Measurements from ENCODE around the gene CST7.

CST7 gene

DNA sequence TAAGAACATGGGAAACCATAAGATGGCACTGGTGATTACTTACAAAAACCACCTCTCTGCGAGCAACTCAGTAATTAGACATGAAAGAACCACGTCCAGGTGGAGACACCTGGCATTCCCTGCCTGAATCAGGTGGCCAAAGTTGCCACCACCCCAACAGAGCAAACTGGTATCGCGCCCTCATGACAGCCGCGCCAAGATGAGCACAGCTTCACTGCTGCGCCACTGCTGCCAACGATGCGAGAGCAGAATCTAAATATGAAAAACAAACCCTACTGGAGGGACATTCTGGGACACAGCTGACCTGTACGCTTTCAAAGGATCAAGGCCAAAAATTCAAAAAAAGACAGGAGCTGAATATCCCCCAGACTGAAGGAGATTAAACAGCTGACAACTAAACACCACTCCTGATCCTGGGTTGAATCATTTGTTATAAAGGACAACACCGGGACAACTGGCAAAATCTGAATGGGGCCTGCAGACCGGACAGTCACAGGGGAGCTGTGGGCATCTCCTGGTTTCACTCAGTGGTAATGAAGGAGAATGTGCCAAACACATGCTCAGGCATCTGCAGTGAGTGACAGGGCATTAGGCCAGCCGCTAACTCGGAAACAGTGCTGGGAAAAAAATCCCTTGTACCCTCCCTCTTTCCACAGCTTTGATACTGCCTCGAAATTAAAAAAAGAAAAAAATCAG is 17.4 kb downstream of the CST7 start:
- no peak for ATAC-seq (ENCODE audit: insufficient read depth, low read depth)
- H3K36me3 ChIP-seq (ENCODE audit: insufficient read depth, low read length): peaks cover 99% of the 10 kb centered on the region
- H3K4me2 ChIP-seq (ENCODE audit: insufficient read depth, low read length): no peak overlapping the region
- H3K9ac ChIP-seq (ENCODE audit: low read depth, low read length): no peak overlapping the region
- H3K9me3 ChIP-seq (ENCODE audit: insufficient read depth, low read length, severe bottlenecking): no peaks in the 10 kb centered on the region
- no peak overlapping the region for H3K27ac ChIP-seq (ENCODE audit: low read length)
- H3K79me2 ChIP-seq (ENCODE audit: insufficient read depth, low read length): no peaks in the 10 kb centered on the region
- no peaks in the 10 kb centered on the region for H3K4me1 ChIP-seq (ENCODE audit: insufficient read depth, low read length)
- TF ChIP-seq, protein P1, sequence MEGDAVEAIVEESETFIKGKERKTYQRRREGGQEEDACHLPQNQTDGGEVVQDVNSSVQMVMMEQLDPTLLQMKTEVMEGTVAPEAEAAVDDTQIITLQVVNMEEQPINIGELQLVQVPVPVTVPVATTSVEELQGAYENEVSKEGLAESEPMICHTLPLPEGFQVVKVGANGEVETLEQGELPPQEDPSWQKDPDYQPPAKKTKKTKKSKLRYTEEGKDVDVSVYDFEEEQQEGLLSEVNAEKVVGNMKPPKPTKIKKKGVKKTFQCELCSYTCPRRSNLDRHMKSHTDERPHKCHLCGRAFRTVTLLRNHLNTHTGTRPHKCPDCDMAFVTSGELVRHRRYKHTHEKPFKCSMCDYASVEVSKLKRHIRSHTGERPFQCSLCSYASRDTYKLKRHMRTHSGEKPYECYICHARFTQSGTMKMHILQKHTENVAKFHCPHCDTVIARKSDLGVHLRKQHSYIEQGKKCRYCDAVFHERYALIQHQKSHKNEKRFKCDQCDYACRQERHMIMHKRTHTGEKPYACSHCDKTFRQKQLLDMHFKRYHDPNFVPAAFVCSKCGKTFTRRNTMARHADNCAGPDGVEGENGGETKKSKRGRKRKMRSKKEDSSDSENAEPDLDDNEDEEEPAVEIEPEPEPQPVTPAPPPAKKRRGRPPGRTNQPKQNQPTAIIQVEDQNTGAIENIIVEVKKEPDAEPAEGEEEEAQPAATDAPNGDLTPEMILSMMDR (IDR thresholded peaks at IDR 0.05; ENCODE audit: borderline replicate concordance, extremely low read depth, low read length, poor library complexity, severe bottlenecking): no peak
- no peak for TF ChIP-seq EZH2 (IDR thresholded peaks at IDR 0.05; ENCODE audit: borderline replicate concordance, low read depth, low read length, severe bottlenecking)
- 0 out of 2 replicates have a peak, but pooled peaks cover 5% of the 10 kb centered on the region for H4K20me1 ChIP-seq (ENCODE audit: insufficient read depth, low read length)
- H3K4me3 ChIP-seq (ENCODE audit: low read depth in 1 of 2, low read length in 2 of 2): no peak overlapping the region
- no peaks in the 10 kb centered on the region for H3K27me3 ChIP-seq (ENCODE audit: insufficient read depth, low read length, poor library complexity)
- no peak overlapping the region for H2AFZ ChIP-seq (ENCODE audit: low read depth, low read length)
- peak; percentile 2 for DNase-seq

DNA sequence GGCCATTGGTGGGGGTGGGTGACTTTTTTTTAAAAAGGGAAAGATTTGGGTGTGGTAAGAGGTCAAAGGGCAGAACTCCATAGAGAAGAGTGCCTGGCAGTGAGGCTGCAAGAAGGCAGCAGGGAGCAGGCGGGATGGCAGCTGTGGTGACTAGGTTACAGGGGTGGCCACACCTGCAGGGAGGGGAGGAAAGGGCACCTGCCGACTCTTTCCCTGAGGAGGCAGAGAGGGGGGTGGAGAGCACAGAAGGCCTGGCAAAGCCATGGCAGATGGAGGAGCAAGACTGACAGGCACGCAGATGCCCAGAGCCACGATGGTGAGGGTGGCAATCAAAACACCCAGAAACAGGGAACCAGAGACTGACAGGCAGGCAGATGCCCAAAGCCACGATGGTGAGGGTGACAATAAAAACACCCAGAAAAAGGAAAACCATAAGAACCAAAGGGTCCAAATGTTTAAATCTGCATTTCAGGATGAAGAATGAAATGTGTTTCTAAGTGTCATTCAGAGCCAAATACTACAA is 19.3 kb downstream of the CST7 start:
- TF ChIP-seq, protein P1 (IDR thresholded peaks at IDR 0.05; ENCODE audit: borderline replicate concordance, extremely low read depth, low read length, poor library complexity, severe bottlenecking): no peak
- no peak for TF ChIP-seq EZH2 (IDR thresholded peaks at IDR 0.05; ENCODE audit: borderline replicate concordance, low read depth, low read length, severe bottlenecking)
- no peak overlapping the region for H3K9ac ChIP-seq (ENCODE audit: low read depth, low read length)
- no peak overlapping the region for H3K4me2 ChIP-seq (ENCODE audit: insufficient read depth, low read length)
- DNase-seq (peak; percentile 1), ATAC-seq (ENCODE audit: insufficient read depth, low read depth) (no peak)
- no peaks in the 10 kb centered on the region for H3K9me3 ChIP-seq (ENCODE audit: insufficient read depth, low read length, severe bottlenecking)
- peaks cover 6% of the 10 kb centered on the region; the same call in 1 of the 2 replicates for H4K20me1 ChIP-seq (ENCODE audit: insufficient read depth, low read length)
- no peaks in the 10 kb centered on the region for H3K4me1 ChIP-seq (ENCODE audit: insufficient read depth, low read length)
- peaks cover 99% of the 10 kb centered on the region for H3K36me3 ChIP-seq (ENCODE audit: insufficient read depth, low read length)
- H3K4me3 ChIP-seq (ENCODE audit: low read depth in 1 of 2, low read length in 2 of 2): no peak overlapping the region
- H3K79me2 ChIP-seq (ENCODE audit: insufficient read depth, low read length): no peaks in the 10 kb centered on the region
- H3K27me3 ChIP-seq (ENCODE audit: insufficient read depth, low read length, poor library complexity): no peaks in the 10 kb centered on the region
- no peak overlapping the region for H3K27ac ChIP-seq (ENCODE audit: low read length)
- H2AFZ ChIP-seq (ENCODE audit: low read depth, low read length): no peak overlapping the region

DNA sequence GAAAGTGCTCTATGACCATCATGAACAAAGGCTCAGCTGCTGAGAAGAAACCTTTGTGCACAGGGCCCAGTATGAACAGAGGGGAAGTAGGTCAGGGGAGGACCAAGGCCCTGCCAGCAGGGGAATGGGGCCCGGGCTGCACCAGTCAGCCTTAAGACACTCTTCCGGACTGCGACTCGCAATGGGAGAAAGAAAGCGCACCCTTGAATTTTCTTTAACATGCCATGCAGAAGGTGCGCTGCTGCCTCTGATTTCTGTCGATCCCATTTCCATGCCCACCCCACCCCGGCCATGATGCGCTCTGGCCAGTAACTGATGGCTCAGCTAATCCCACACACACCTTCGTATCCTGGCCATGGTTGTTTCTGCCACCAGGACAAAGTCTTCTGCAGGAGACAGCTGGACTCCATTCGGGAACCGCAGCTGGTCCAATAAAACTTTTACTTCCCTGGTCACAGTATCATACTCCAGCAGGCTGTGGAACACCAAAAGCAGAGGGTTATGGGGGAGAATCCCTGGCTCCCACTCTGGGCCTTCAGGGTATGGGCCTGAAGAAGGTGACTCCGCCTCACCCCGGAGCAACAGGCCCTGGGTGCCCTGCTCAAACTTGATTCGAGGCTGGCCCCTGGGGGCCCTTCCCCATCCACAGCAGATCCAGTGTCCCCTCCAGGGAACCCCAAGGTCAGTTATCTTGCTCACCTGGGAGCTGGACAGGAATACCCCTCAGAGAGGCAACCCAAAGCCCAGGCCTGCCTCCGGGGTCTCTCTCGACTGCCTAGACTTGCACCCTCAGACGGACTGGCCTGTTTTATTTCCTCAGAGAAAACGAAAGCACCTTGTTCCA is 20.3 kb downstream of the CST7 start:
- H4K20me1 ChIP-seq (ENCODE audit: insufficient read depth, low read length): peaks cover 8% of the 10 kb centered on the region; the same call in 1 of the 2 replicates
- no peak overlapping the region for H2AFZ ChIP-seq (ENCODE audit: low read depth, low read length)
- no peaks in the 10 kb centered on the region for H3K4me1 ChIP-seq (ENCODE audit: insufficient read depth, low read length)
- no peak for TF ChIP-seq EZH2 (IDR thresholded peaks at IDR 0.05; ENCODE audit: borderline replicate concordance, low read depth, low read length, severe bottlenecking)
- TF ChIP-seq, protein P1 (IDR thresholded peaks at IDR 0.05; ENCODE audit: borderline replicate concordance, extremely low read depth, low read length, poor library complexity, severe bottlenecking): no peak
- no peaks in the 10 kb centered on the region for H3K9me3 ChIP-seq (ENCODE audit: insufficient read depth, low read length, severe bottlenecking)
- no peak overlapping the region for H3K4me2 ChIP-seq (ENCODE audit: insufficient read depth, low read length)
- H3K4me3 ChIP-seq (ENCODE audit: low read depth in 1 of 2, low read length in 2 of 2): no peak overlapping the region
- ATAC-seq (ENCODE audit: insufficient read depth, low read depth) (no peak), DNase-seq (peak; percentile 3)
- H3K27ac ChIP-seq (ENCODE audit: low read length): no peak overlapping the region
- H3K27me3 ChIP-seq (ENCODE audit: insufficient read depth, low read length, poor library complexity): no peaks in the 10 kb centered on the region
- H3K9ac ChIP-seq (ENCODE audit: low read depth, low read length): no peak overlapping the region
- peaks cover 96% of the 10 kb centered on the region for H3K36me3 ChIP-seq (ENCODE audit: insufficient read depth, low read length)
- no peaks in the 10 kb centered on the region; the same call in 1 of the 2 replicates for H3K79me2 ChIP-seq (ENCODE audit: insufficient read depth, low read length)

All from DND-41 (cell line).